ENCODE measurements around the gene STK38L. TPM values are rescaled to one million over a fixed set of nuclear protein-coding genes. Genes with fewer than 3 reads are reported as not detected.

The STK38L gene
- polyA plus RNA-seq, 1 donor (not counting 4 experiments of a cell fraction or from before 2014, with no cell fraction given): 25.4 TPM

GRCh38 chr12:27332714-27333402 is 88.8 kb downstream of the STK38L start, which contains the start of gene BMAL2:
BMAL2 (plus strand) TSS chr12:27332836; CDS start chr12:27333073, 237 bp downstream.
- no peak for FAIRE-seq
- Histone ChIP-seq H2AFZ (ENCODE audit: control insufficient read depth, low read length) (peak within 1 kb of the TSS; percentile 72), H3K27me3 (ENCODE audit: control insufficient read depth, extremely low read depth, insufficient read depth, low read length) (no peaks in the 10 kb centered on the region)

GRCh38 chr12:27333403-27334009 is 89.4 kb downstream of the STK38L start:
- peaks cover 0 to 1% of the 10 kb centered on the region in 2 experiments for H3K36me3 ChIP-seq (ENCODE audit: control insufficient read depth in 2 of 2, extremely low read depth in 1 of 2, insufficient read depth in 2 of 2, low read length in 2 of 2)
- peak overlapping the region; percentile 28 for H2AFZ ChIP-seq (ENCODE audit: control insufficient read depth, low read length)
- peak overlapping the region; percentile 91 for H3K9ac ChIP-seq (ENCODE audit: control insufficient read depth, extremely low read depth, insufficient read depth, low read length)
- TF ChIP-seq CTCF (optimal IDR thresholded peaks at IDR 0.05 in 1 of 3, IDR thresholded peaks at IDR 0.05 in 1 of 3, conservative IDR thresholded peaks at IDR 0.05 in 1 of 3; ENCODE audit: extremely low read depth in 1 of 3, insufficient read depth in 2 of 3, low read length in 3 of 3): no peak
- no peak for TF ChIP-seq EZH2 (IDR thresholded peaks at IDR 0.05; ENCODE audit: low read length)
- no peaks in the 10 kb centered on the region for H4K20me1 ChIP-seq (ENCODE audit: control insufficient read depth, extremely low read depth, insufficient read depth, low read length)
- no peaks in the 10 kb centered on the region for H3K9me3 ChIP-seq (ENCODE audit: control insufficient read depth, low read depth, low read length)
- H3K27me3 ChIP-seq (ENCODE audit: control insufficient read depth, extremely low read depth, insufficient read depth, low read length): no peaks in the 10 kb centered on the region
- DNase-seq (ENCODE audit: low read depth, low spot score) (no peak), FAIRE-seq (no peak)
- H3K4me3 ChIP-seq (ENCODE audit: control insufficient read depth in 2 of 3, extremely low read depth in 1 of 3, insufficient read depth in 2 of 3, low read depth in 1 of 3, low read length in 3 of 3): peak overlapping the region; percentile 65 to 84 (median 84)
- peaks cover 64% of the 10 kb centered on the region for H3K4me1 ChIP-seq (ENCODE audit: control insufficient read depth, extremely low read depth, insufficient read depth, low read length)
- H3K9me1 ChIP-seq (ENCODE audit: control insufficient read depth, extremely low read depth, insufficient read depth, low read length): no peaks in the 10 kb centered on the region
- dilution Hi-C loops (cut with MboI; ENCODE audit: extremely low pct_ligation_motif_present, low sequenced_read_pairs): no loop called here
- peak overlapping the region; percentile 91 for H3K4me2 ChIP-seq (ENCODE audit: control insufficient read depth, extremely low read depth, insufficient read depth, low read depth, low read length)
- H3K79me2 ChIP-seq (ENCODE audit: control insufficient read depth, insufficient read depth, low read length): peaks cover 51% of the 10 kb centered on the region
- peak overlapping the region; percentile 97 for H3K27ac ChIP-seq (ENCODE audit: control insufficient read depth, insufficient read depth, low read length)

More at GRCh38 chr12:27332714-27333402, 88.8 kb downstream of the STK38L start, which contains the start of gene BMAL2:
- H3K4me3 ChIP-seq (ENCODE audit: control insufficient read depth in 2 of 3, extremely low read depth in 1 of 3, insufficient read depth in 2 of 3, low read depth in 1 of 3, low read length in 3 of 3): peak within 1 kb of the TSS; percentile 65 to 87 (median 84)
- no peak for DNase-seq (ENCODE audit: low read depth, low spot score)
- peak within 1 kb of the TSS; percentile 91 for H3K9ac ChIP-seq (ENCODE audit: control insufficient read depth, extremely low read depth, insufficient read depth, low read length)
- H3K27ac ChIP-seq (ENCODE audit: control insufficient read depth, insufficient read depth, low read length): peak within 1 kb of the TSS; percentile 97
- H3K79me2 ChIP-seq (ENCODE audit: control insufficient read depth, insufficient read depth, low read length): peaks cover 44% of the 10 kb centered on the region
- H4K20me1 ChIP-seq (ENCODE audit: control insufficient read depth, extremely low read depth, insufficient read depth, low read length): no peaks in the 10 kb centered on the region
- no peaks in the 10 kb centered on the region for H3K9me1 ChIP-seq (ENCODE audit: control insufficient read depth, extremely low read depth, insufficient read depth, low read length)
- H3K36me3 ChIP-seq (ENCODE audit: control insufficient read depth in 2 of 2, extremely low read depth in 1 of 2, insufficient read depth in 2 of 2, low read length in 2 of 2): peaks cover 0 to 1% of the 10 kb centered on the region in 2 experiments
- peaks cover 58% of the 10 kb centered on the region for H3K4me1 ChIP-seq (ENCODE audit: control insufficient read depth, extremely low read depth, insufficient read depth, low read length)
- peak within 1 kb of the TSS; percentile 91 for H3K4me2 ChIP-seq (ENCODE audit: control insufficient read depth, extremely low read depth, insufficient read depth, low read depth, low read length)
- no peaks in the 10 kb centered on the region for H3K9me3 ChIP-seq (ENCODE audit: control insufficient read depth, low read depth, low read length)
- TF ChIP-seq CTCF (optimal IDR thresholded peaks at IDR 0.05 in 1 of 3, IDR thresholded peaks at IDR 0.05 in 1 of 3, conservative IDR thresholded peaks at IDR 0.05 in 1 of 3; ENCODE audit: extremely low read depth in 1 of 3, insufficient read depth in 2 of 3, low read length in 3 of 3): no peak
- no peak for TF ChIP-seq EZH2 (IDR thresholded peaks at IDR 0.05; ENCODE audit: low read length)
- dilution Hi-C loops (cut with MboI; ENCODE audit: extremely low pct_ligation_motif_present, low sequenced_read_pairs): no loop called here
